Neural progenitor cell (in vitro differentiated cells): ENCODE measurements around the gene PER1. TPM values are rescaled to one million over a fixed set of nuclear protein-coding genes. Genes with fewer than 3 reads are reported as not detected.

Source experiments
- DNase-seq: peaks from one replicate; pipeline ENCODE4 v3.0.0-alpha.2; 2016; ENCODE audit warnings: low spot score
- H2AFZ ChIP-seq: fragments of 200-600 bp; sonication (generic); replicated peaks from 2 replicates; pipeline ENCODE4 v1.6.1; 2016; ENCODE audit warnings: antibody characterized with exemption
- H3F3A ChIP-seq: fragments of 200-600 bp; sonication (generic); 2 replicates; pipeline ENCODE4 v1.6.1; 2016; ENCODE audit warnings: antibody characterized with exemption, low read depth
- H3K27ac ChIP-seq: fragments of 200-600 bp; sonication (generic); 2 replicates; pipeline ENCODE4 v1.5.1; 2016; ENCODE audit warnings: mild to moderate bottlenecking
- H3K27me3 ChIP-seq: fragments of 200-600 bp; sonication (generic); 2 replicates; pipeline ENCODE4 v1.6.1; 2016; ENCODE audit warnings: mild to moderate bottlenecking, moderate library complexity
- H3K36me3 ChIP-seq: fragments of 200-600 bp; sonication (generic); 2 replicates; pipeline ENCODE4 v1.5.1; 2016
- H3K4me1 ChIP-seq: fragments of 200-600 bp; sonication (generic); 2 replicates; pipeline ENCODE4 v1.6.1; 2016; ENCODE audit warnings: mixed run types
- H3K4me2 ChIP-seq: fragments of 200-600 bp; sonication (generic); 2 replicates; pipeline ENCODE4 v1.6.1; 2016
- H3K4me3 ChIP-seq: fragments of 200-600 bp; sonication (generic); 2 replicates; pipeline ENCODE4 v1.5.1; 2016
- H3K79me2 ChIP-seq: fragments of 200-600 bp; sonication (generic); 2 replicates; pipeline ENCODE4 v1.6.1; 2016; ENCODE audit warnings: low read depth
- H3K9ac ChIP-seq: fragments of 200-600 bp; sonication (generic); 2 replicates; pipeline ENCODE4 v1.6.1; 2016
- H3K9me3 ChIP-seq: fragments of 200-600 bp; sonication (generic); 2 replicates; pipeline ENCODE4 v1.5.1; 2016; ENCODE audit warnings: low read depth
- H4K20me1 ChIP-seq: fragments of 200-600 bp; sonication (generic); 2 replicates; pipeline ENCODE4 v1.6.1; 2016; ENCODE audit warnings: low read depth
- H3K27ac Mint-ChIP-seq: 3 replicates; pipeline ENCODE4 v1.8.0; 2021; ENCODE audit warnings: mixed read lengths
- H3K27me3 Mint-ChIP-seq: 2 replicates; pipeline ENCODE4 v1.8.0; 2022; ENCODE audit warnings: low read depth, mild to moderate bottlenecking, inconsistent platforms, moderate library complexity, mixed read lengths; ENCODE audit not compliant: insufficient read depth
- H3K36me3 Mint-ChIP-seq: 3 replicates; pipeline ENCODE4 v1.8.0; 2021; ENCODE audit warnings: mixed read lengths
- H3K4me1 Mint-ChIP-seq: 3 replicates; pipeline ENCODE4 v1.8.0; 2021; ENCODE audit warnings: mixed read lengths
- H3K4me3 Mint-ChIP-seq: 3 replicates; pipeline ENCODE4 v1.8.0; 2021; ENCODE audit warnings: mild to moderate bottlenecking, moderate library complexity, mixed read lengths
- H3K9me3 Mint-ChIP-seq: 3 replicates; pipeline ENCODE4 v1.8.0; 2020; ENCODE audit warnings: mixed read lengths
- CTCF ChIP-seq: fragments of 200-600 bp; sonication (generic); IDR thresholded peaks from 2 replicates; pipeline ENCODE4 v1.5.1; 2017; ENCODE audit warnings: antibody characterized with exemption, mild to moderate bottlenecking
- EZH2 ChIP-seq: fragments of 200-600 bp; sonication (generic); IDR thresholded peaks from 2 replicates; pipeline ENCODE4 v1.6.1; 2017; ENCODE audit warnings: antibody characterized with exemption, mild to moderate bottlenecking, moderate library complexity
- EZH2phosphoT487 ChIP-seq: fragments of 200-600 bp; sonication (generic); IDR thresholded peaks from 2 replicates; pipeline ENCODE4 v1.6.1; 2017; ENCODE audit warnings: antibody characterized with exemption
- total RNA-seq: library from RNA; depleted of rRNA; stranded (reverse); fragments of >200 nt; gene quantifications from 2 replicates; pipeline ENCODE4 v1.2.3, GENCODE V29; 2015; ENCODE audit warnings: low replicate concordance

The PER1 gene
- total RNA-seq, 1 donor from 2014 or later, result 3.2 TPM

- Histone ChIP-seq H3K79me2 (peaks cover 19% of the 10 kb centered on the region), H3K4me3 (peak overlapping the region; percentile 100), H3K4me2 (peak overlapping the region; percentile 91), H3K36me3 (peaks cover 4% of the 10 kb centered on the region), H3K4me1 (peaks cover 23% of the 10 kb centered on the region), H3F3A (peaks cover 38% of the 10 kb centered on the region), H4K20me1 (peaks cover 27% of the 10 kb centered on the region), H2AFZ (no peak overlapping the region), H3K27me3 (no peaks in the 10 kb centered on the region), H3K9ac (no peak overlapping the region), H3K9me3 (no peaks in the 10 kb centered on the region), H3K27ac (peak overlapping the region; percentile 79)
- Mint-ChIP-seq H3K9me3 (no peaks in the 10 kb centered on the region), H3K36me3 (peaks cover 7% of the 10 kb centered on the region), H3K4me1 (peaks cover 45% of the 10 kb centered on the region), H3K27ac (peak overlapping the region; percentile 83), H3K27me3 (peaks cover 6% of the 10 kb centered on the region), H3K4me3 (peak overlapping the region; percentile 93)
- DNase-seq, result no peak
- TF ChIP-seq EZH2 (no peak), CTCF (no peak), EZH2phosphoT487 (no peak)
Measured at GRCh38 chr17:8163978-8164814, 12.0 kb upstream of the PER1 start.

GRCh38 chr17:8162997-8163977 lies 11.1 kb upstream of the PER1 start:
- H3K4me2 ChIP-seq, result peak overlapping the region; percentile 91
- H3K4me1 Mint-ChIP-seq, result peaks cover 42% of the 10 kb centered on the region
- H3F3A ChIP-seq, result peaks cover 46% of the 10 kb centered on the region
- peaks cover 6% of the 10 kb centered on the region for H3K27me3 Mint-ChIP-seq
- TF ChIP-seq CTCF (no peak), EZH2 (no peak), EZH2phosphoT487 (no peak)
- no peaks in the 10 kb centered on the region for H3K9me3 ChIP-seq
- peak; percentile 70 for DNase-seq
- no peaks in the 10 kb centered on the region for H3K27me3 ChIP-seq
- peaks cover 23% of the 10 kb centered on the region for H3K4me1 ChIP-seq
- peak overlapping the region; percentile 79 for H3K27ac ChIP-seq
- H3K27ac Mint-ChIP-seq, result peak overlapping the region; percentile 97
- H3K36me3 Mint-ChIP-seq, result peaks cover 7% of the 10 kb centered on the region
- H3K4me3 ChIP-seq, result peak overlapping the region; percentile 100
- no peaks in the 10 kb centered on the region for H3K9me3 Mint-ChIP-seq
- H2AFZ ChIP-seq, result peak overlapping the region; percentile 83
- H3K79me2 ChIP-seq, result peaks cover 19% of the 10 kb centered on the region
- H3K9ac ChIP-seq, result peak overlapping the region; percentile 64
- H4K20me1 ChIP-seq, result peaks cover 36% of the 10 kb centered on the region
- H3K4me3 Mint-ChIP-seq, result peak overlapping the region; percentile 93
- peaks cover 4% of the 10 kb centered on the region for H3K36me3 ChIP-seq

GRCh38 chr17:8162233-8162996 lies 10.2 kb upstream of the PER1 start, which contains the start of gene VAMP2:
TSS of gene VAMP2 (minus strand) at chr17:8162948. CDS start at chr17:8162879, 69 bp downstream.
- Histone ChIP-seq H3K9ac (peak within 1 kb of the TSS; percentile 99), H4K20me1 (peaks cover 39% of the 10 kb centered on the region), H3K27ac (peak within 1 kb of the TSS; percentile 97), H2AFZ (peak within 1 kb of the TSS; percentile 96), H3K4me3 (peak within 1 kb of the TSS; percentile 100), H3F3A (peaks cover 48% of the 10 kb centered on the region), H3K9me3 (no peaks in the 10 kb centered on the region), H3K79me2 (peaks cover 19% of the 10 kb centered on the region), H3K4me2 (peak within 1 kb of the TSS; percentile 97), H3K4me1 (peaks cover 20% of the 10 kb centered on the region), H3K36me3 (peaks cover 4% of the 10 kb centered on the region), H3K27me3 (no peaks in the 10 kb centered on the region)
- peaks cover 6% of the 10 kb centered on the region for H3K27me3 Mint-ChIP-seq
- peaks cover 7% of the 10 kb centered on the region for H3K36me3 Mint-ChIP-seq
- no peaks in the 10 kb centered on the region for H3K9me3 Mint-ChIP-seq
- TF ChIP-seq EZH2phosphoT487 (no peak), EZH2 (no peak), CTCF (no peak)
- H3K4me3 Mint-ChIP-seq, result peak within 1 kb of the TSS; percentile 93
- H3K27ac Mint-ChIP-seq, result peak within 1 kb of the TSS; percentile 97
- DNase-seq, result peak; percentile 90
- peaks cover 38% of the 10 kb centered on the region for H3K4me1 Mint-ChIP-seq
